ENCODE measurements around the gene CERS1.

Gene CERS1

DNA sequence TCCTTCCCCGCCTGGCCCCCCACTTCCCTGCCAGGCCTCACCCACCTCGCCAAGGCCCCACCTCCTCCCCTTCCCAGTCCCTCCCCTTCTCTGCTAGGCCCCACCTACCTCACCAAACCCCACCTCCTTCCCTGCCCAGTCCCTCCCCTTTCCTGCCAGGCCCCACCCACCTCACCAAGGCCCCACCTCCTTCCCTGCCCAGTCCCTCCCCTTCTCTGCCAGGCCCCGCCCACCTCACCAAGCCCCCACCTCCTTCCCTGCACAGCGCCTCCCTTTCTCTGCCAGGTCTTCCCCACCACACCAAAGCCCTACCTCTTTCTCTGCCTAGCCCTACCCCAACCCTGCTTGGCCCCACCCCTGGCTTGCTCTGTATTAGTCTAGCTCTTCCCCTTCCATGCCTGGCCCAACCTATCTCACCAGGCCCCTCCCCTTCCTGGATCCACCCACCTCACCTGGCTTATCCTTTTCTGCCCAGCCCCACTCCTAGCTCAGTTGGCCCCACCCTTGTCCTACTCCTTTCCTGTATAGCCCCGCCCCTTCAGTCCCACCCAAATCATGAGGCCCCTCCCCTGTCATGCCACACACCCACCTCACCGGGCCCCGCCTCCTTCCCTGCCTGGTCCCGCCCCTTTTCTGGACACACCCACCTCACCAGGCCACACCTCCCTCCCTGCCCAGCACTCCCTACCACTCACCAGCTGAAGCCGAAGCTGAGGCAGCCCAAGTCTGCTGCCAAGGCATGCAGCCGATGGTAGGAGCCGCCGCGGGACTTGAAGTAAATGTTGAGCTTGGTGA lies 16.2 kb downstream of the CERS1 start:
- DNase-seq (ENCODE audit: low read depth), result no peak
- TF ChIP-seq, protein P1, sequence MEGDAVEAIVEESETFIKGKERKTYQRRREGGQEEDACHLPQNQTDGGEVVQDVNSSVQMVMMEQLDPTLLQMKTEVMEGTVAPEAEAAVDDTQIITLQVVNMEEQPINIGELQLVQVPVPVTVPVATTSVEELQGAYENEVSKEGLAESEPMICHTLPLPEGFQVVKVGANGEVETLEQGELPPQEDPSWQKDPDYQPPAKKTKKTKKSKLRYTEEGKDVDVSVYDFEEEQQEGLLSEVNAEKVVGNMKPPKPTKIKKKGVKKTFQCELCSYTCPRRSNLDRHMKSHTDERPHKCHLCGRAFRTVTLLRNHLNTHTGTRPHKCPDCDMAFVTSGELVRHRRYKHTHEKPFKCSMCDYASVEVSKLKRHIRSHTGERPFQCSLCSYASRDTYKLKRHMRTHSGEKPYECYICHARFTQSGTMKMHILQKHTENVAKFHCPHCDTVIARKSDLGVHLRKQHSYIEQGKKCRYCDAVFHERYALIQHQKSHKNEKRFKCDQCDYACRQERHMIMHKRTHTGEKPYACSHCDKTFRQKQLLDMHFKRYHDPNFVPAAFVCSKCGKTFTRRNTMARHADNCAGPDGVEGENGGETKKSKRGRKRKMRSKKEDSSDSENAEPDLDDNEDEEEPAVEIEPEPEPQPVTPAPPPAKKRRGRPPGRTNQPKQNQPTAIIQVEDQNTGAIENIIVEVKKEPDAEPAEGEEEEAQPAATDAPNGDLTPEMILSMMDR (IDR thresholded peaks at IDR 0.05; ENCODE audit: control insufficient read depth, insufficient read depth, low read depth, low read length, missing control alignments), result no peak
- H3K4me3 ChIP-seq (ENCODE audit: control insufficient read depth, low read depth, low read length), result no peak overlapping the region

DNA sequence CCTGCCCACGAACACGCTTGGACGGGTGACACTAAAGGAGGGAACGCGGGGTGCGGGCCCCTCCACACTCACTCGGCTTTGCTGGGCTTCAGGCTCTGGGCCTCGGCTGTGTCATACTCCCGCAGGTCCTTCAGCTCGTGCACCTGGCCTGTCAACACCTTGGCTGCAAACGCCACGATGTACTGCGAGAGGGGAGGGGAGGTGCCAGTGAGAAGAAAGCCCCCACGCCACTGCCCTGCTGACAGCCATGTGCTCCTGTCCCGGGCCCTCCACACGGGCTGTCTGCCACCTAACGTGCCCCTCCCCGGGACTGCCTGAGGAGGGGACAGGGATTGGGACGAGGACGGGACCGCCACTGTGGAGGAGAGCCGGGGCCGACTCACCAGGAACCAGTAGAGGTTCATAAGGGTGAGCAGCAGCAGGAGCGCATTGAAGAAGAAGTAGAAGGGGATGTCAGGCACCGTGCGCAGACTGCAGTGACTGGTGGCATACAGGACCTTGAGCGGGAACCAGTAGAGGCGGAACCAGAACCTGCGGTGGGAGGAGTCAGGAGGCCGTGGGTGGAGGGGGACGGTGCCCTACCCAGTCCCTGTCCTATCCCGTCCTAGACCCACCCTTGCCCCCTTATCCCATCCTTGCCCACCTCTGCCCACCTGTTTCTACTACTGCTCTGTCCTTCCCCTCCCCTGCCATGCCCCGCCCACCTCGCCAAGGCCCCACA lies 16.9 kb downstream of the CERS1 start:
- TF ChIP-seq, protein P1 (IDR thresholded peaks at IDR 0.05; ENCODE audit: control insufficient read depth, insufficient read depth, low read depth, low read length, missing control alignments), result no peak
- H3K4me3 ChIP-seq (ENCODE audit: control insufficient read depth, low read depth, low read length), result no peak overlapping the region
- DNase-seq (ENCODE audit: low read depth), result no peak

DNA sequence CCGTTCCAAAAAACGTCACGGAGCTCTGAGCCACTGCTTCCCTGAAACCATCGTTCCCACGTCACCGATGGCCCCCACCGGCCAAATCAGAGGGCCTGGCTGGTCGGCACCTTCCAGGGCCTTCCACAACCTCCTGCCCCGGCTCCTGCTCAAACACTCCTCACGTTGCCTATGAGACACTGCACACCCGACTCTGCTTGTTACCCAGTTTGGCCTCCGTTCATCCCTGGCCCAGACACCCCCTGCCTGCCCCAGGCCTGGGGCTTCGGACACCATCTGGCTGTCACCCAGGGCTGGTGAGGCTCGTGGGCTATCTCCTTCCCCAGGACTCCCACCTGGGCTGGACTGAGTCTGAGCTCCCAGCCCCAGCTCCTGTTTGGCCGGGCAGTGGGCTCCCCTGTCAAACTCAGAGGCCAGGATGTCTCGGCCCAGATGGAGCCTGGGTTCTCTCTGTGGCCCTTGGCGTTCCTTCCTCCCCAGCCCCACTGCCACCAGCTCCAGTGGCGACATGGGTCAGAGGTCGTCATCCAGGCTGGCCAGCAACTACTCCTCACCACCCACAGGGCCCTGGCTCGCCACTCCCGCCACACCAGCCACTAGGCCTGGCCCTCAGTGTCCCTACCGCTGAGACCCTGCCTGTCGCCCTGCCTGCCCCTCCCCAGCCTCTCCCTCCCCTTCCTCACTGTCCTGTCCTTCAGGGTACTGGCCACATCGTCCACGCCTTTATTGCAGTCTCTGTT lies 17.7 kb downstream of the CERS1 start:
- TF ChIP-seq, protein P1 (IDR thresholded peaks at IDR 0.05; ENCODE audit: control insufficient read depth, insufficient read depth, low read depth, low read length, missing control alignments), result no peak
- DNase-seq (ENCODE audit: low read depth), result no peak
- no peak overlapping the region for H3K4me3 ChIP-seq (ENCODE audit: control insufficient read depth, low read depth, low read length)

DNA sequence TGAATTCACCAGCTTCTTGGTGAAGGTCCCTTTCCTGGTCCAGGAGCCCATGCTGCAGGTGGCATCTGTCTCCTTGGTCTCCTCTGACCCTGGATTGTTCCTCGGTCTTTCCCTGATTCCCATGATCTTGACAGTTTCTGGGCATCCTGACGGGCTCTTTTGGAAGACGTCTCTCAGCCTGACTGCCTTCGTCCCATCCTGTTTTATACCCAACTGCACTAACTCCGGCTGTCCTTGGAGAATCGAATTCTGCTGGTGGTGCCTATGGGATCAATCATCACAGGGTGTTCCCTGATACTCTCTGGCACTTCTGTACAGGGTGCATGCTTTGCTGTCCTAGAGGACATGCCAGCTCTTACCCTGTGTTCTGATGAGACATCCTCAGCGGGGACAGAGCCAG lies 19.1 kb downstream of the CERS1 start:
- TF ChIP-seq, protein P1 (IDR thresholded peaks at IDR 0.05; ENCODE audit: control insufficient read depth, insufficient read depth, low read depth, low read length, missing control alignments), result no peak
- H3K4me3 ChIP-seq (ENCODE audit: control insufficient read depth, low read depth, low read length), result no peak overlapping the region

DNA sequence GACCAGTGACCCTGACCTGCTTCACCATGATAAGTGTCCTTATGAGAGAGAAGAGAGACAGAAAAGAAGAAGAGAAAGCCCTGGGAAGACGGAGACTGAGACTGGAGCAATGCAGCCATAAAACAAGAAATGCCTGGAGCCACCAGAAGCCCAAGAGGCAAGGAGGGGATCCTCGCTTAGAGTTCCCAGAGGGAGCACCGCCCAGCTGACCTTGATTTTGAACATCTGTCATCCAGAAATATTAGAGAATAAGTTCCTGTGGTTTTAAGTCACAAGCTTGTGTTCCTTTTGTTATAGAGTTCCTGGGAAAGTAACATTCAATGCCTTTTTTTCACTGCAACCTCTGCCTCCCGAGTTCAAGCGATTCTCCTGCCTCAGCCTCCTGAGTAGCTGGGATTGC lies 20.2 kb downstream of the CERS1 start:
- TF ChIP-seq, protein P1 (IDR thresholded peaks at IDR 0.05; ENCODE audit: control insufficient read depth, insufficient read depth, low read depth, low read length, missing control alignments), result no peak
- H3K4me3 ChIP-seq (ENCODE audit: control insufficient read depth, low read depth, low read length), result no peak overlapping the region
- peak; percentile 16 for DNase-seq (ENCODE audit: low read depth)

More for the DNA sequence above, 19.1 kb downstream of the CERS1 start:
- DNase-seq (ENCODE audit: low read depth), result no peak

GRCh38 chr19:18871543-18871942 lies 24.4 kb downstream of the CERS1 start:
- TF ChIP-seq, protein P1 (IDR thresholded peaks at IDR 0.05; ENCODE audit: control insufficient read depth, insufficient read depth, low read depth, low read length, missing control alignments), result no peak
- no peak for DNase-seq (ENCODE audit: low read depth)
- H3K4me3 ChIP-seq (ENCODE audit: control insufficient read depth, low read depth, low read length), result no peak overlapping the region
